PC-3 (cell line): Measurements from ENCODE around the gene ESPNL.

Source experiments
- EZH2phosphoT487 ChIP-seq: fragments of 300-600 bp; sonication (generic); IDR thresholded peaks from 2 replicates; pipeline ENCODE4 v1.6.1; 2018; ENCODE audit warnings: mild to moderate bottlenecking, antibody characterized with exemption, low read length, borderline replicate concordance
- TF ChIP-seq, protein P1 (sequence below): fragments of 300-600 bp; sonication (generic); conservative IDR thresholded peaks from 2 replicates; pipeline ENCODE4 v1.5.1; 2017; ENCODE audit warnings: antibody characterized with exemption, low read depth, mild to moderate bottlenecking, low read length

DNA sequence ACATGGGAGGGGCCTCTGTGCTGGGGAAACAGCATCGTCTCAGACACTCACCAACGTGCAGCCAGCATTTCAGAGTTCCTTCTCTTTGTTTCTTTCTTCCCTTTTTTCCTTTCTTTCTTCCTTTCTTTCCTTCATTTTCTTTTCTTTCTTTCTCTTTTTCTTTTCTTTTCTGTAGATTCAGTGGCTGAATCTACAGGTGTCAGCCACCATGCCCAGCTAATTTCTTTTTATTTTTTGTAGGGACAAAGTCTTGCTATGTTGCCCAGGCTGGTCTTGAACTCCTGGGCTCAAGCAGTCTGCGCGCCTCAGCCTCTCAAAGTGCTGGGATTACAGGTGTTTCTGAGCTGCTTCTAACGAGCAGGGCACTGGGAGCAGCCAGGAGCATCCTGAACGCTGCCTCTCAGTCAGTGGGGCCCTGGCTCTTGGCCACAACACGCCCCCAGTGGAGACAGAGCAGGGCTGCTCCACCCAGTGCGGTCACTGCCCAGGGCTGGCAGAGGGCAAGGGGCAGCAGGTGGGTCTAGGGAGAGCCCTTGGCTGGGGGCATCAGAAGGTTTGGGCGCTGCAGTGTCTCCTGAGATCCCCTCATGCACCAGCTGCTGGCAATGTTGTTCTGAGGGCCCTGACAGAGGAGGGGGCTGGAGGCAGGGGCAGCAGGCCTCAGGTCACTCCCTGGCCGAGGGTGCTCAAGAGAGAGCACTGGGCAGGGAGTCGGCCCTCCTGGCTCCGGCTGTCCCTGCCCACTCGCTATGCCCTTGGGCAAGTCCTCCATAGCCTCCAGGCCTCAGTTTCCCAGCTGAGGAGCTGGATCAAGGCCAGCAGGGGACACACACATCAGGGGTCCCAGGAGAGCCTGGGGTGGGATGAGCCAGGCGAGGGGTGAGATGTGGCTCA, 33.6 kb downstream of the ESPNL start:
- TF ChIP-seq, protein P1, sequence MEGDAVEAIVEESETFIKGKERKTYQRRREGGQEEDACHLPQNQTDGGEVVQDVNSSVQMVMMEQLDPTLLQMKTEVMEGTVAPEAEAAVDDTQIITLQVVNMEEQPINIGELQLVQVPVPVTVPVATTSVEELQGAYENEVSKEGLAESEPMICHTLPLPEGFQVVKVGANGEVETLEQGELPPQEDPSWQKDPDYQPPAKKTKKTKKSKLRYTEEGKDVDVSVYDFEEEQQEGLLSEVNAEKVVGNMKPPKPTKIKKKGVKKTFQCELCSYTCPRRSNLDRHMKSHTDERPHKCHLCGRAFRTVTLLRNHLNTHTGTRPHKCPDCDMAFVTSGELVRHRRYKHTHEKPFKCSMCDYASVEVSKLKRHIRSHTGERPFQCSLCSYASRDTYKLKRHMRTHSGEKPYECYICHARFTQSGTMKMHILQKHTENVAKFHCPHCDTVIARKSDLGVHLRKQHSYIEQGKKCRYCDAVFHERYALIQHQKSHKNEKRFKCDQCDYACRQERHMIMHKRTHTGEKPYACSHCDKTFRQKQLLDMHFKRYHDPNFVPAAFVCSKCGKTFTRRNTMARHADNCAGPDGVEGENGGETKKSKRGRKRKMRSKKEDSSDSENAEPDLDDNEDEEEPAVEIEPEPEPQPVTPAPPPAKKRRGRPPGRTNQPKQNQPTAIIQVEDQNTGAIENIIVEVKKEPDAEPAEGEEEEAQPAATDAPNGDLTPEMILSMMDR = no peak
- no peak for TF ChIP-seq EZH2phosphoT487
